ENCODE data around the gene SMG6.
"Not testable (repeated sequence)": the region's sequence is repeated elsewhere in the genome, so short reads cannot be mapped to it uniquely, and the experiment has no call there.

Gene SMG6

DNA sequence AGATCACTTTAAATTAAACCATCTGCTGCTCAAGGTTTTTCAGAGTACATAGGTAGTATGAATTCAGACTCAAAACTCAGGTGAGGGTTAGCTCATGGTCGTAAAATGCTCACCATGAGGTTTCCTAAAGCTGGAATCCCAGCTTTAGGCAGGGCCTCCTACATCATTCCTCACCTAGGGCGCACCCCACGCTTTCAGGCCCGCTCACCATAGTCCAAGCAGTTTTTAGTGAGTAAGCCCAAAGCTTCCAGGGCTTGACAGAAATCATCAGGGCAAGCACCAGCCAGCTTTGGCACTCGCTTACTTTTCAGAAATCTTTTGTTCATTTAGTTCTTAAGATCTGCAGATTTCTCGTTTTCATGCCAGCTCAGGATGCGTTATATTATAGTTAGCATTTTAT is 158.9 kb downstream of the SMG6 start:
- no peak for DNase-seq (ENCODE audit: low read depth)

DNA sequence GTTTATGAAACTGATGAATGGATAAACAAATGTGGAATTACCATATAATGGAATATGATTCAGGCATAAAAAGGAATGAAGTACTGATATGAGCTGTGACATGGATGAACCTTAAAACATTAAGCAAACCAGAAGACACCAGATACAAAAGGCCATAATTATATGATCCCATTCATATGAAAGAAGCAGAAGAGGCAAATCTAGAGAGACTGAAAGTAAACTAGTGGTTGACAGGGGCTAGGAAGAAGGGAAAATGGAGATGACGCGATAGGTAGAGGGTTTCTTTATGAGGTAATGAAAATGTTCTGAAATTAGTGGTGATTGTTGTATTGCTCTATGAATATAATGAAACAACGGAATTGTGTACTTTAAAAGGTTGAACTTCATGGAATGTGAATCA is 160.3 kb downstream of the SMG6 start:
- no peak for DNase-seq (ENCODE audit: low read depth)

DNA sequence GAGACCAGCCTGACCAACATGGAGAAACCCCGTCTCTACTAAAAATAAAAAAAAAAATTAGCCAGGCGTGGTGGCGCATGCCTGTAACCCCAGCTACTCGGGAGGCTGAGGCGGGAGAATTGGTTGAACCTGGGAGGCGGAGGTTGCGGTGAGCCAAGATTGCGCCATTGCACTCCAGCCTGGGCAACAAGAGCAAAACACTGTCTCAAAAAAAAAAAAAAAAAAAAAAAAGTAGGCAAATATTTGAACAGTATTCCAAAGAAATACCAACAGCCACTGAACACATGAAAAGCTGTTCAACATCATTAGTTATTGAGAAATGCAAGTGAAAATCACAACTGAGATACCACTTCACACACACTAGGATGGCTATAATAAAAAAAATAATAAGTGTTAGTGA is 160.9 kb downstream of the SMG6 start:
- DNase-seq (ENCODE audit: low read depth) = not testable (repeated sequence)

DNA sequence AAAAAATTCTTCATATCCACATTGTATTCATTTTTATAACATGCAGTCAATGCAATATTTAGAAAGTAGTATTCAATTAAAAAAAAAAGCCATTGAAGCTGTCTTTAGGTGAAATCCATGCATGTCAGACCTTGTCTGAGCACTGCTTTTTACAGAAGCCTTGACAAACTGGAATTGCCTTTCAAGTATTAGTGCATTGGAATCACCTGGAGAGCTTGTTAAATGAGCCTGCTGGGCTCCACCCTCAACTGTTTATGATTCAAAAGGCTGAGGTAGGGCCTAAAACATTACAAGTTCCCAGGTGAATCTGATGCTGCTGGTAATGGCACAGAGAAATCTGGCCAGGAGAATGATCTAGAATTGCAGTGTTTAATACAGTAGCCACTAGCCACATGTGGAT is 162.9 kb downstream of the SMG6 start:
- no peak for DNase-seq (ENCODE audit: low read depth)

DNA sequence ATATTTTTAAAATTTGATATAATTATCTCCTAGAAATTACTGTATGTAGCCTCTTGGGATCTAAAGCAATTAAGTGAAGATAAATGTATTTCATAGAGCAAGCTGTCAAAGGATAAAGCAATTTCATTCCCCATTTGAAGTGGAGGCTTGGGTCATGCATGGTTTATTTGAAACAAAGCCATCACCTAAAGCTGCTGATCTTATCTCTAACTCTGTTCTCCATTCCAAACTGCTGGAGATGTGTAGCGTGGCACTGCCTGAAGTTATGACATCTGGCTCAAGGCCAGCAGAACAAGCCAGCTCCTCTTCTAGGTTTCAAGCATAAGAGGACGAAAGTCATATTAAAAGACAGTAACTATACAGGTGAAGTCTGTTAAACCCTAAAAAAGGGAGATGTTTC is 164.8 kb downstream of the SMG6 start:
- DNase-seq (ENCODE audit: low read depth) = no peak

DNA sequence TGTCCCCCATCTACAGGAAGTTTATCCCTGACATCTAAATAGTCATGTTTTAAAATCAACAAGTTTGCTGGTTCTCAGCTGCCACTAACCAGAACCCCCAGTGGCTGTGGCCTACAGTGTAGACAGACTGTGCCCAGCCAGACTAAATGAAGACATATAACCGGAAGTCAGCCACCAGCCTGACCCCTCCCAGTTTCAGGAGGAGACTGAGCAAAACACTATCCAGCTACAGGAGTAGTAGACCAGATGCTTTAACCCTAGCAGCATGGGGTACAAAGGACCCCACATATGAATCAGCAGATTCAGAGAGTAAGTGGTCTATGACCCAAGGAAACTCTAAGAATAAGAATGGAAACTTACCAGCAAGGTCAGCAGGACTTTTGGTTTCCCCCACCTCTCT is 165.3 kb downstream of the SMG6 start:
- DNase-seq (ENCODE audit: low read depth) = no peak

DNA sequence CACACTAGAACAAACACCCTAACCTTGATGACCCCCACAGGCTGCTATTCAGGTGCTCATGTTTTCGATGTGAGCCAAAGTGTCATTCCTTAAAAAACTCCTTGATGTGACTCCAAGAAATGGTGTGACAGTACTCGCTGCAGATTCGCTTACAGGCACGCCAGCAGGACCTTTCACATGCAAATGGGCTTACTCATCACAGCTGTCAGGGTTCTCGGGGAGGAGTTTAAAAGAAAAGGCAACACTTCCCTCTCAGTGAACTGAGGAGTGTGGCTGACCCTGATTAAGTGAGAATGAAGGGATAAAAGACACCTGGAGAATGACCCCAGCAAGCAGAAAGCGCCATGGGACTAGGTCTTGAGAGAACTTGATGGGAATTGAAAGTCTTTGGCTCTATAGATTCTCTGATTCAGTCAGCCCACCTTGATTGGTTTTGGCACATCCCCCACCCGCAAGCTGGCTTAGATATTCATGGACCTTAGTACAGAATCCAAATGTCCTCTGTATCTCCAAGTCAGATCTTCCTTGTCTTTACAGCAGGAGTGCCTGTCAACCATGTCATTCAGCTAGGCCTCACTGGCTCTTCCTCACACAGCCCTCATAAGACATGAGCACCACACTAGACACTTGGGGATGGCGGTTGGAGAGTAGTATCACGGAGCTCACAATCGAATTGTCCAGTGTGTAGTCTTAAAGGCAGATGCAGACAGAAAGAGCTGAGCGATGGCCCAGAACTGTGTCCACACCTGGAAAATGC is 166.1 kb downstream of the SMG6 start:
- peak; percentile 68 for DNase-seq (ENCODE audit: low read depth)

DNA sequence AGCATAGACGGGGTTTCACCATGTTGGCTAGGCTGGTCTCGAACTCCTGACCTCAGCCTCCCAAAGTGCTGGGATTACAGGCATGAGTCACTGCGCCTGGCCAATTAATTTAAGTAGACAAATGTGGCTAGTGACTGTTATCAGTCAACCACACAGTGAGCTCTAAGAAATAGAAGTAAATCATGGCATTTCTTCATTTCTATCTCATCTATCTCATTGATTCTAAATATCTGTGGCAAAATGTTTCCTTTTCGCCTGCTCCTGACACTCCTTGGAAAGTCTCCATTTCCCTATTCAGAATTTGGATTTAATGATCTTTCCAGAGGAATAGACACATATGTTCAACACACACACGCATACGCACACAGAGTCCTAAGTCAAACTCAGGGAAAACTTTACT is 167.3 kb downstream of the SMG6 start:
- DNase-seq (ENCODE audit: low read depth) = no peak

DNA sequence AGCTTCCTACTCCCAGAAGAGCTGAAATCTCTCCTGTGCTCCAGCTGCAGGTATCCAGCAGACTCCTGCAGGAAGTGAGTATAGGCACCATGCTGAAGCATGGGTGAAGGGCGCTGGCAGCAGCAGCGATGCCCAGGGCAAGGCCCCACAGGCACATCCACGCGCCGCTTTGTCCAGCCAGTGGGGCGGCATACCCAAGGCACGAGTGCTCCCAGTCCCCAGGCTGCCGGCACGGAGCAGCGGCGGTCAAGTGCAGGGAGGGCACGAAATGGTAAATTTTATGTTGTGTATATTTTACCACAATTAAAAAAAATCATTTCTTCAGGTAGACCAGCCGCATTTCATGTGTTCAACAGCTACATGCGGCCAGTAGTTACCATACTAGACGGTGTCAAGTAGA is 175.6 kb downstream of the SMG6 start:
- DNase-seq (ENCODE audit: low read depth) = no peak

DNA sequence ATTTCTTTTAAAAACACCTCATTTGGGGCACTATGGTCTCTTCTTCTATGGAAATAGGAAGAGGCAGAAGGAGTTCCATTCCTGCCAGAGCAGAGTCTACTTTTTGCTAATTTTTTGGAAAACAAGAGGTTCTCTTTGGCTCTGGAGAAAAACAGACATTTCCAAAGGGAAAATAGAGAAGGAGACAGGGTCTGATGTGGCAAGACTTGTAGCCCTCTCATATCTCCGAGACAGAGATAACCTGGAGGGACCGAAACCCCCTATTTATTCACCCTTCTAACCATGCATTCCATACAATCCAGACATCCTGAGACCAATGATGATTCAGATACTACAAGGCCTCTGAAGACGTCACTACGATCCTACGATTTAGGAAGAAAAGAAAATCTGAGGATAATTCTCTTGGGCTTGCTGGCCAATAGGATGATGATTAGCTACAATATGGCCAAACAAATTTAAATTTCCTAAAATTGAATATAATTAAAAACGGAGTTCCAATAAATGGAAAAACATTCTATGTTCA is 178.5 kb downstream of the SMG6 start:
- DNase-seq (ENCODE audit: low read depth) = peak; percentile 77

DNA sequence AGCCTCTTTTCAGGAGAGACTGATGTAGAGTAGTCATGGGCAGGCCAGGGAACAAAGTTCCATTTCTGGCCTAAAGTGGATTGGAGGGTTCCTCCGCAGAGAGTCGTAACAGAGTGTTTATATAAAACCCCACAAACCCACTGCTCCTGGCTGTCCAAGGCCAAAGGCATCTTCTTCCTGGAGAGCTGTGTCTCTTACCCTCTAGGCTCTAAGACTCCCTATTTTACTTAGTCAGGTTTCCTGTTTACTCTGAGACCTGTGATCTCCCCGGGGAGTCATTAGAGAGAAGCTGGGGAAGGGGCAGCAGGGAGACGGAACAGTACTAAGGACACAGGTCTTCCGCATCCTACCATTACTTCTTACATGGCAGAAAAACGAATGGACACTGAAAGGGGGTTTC is 179.2 kb downstream of the SMG6 start:
- DNase-seq (ENCODE audit: low read depth) = no peak

DNA sequence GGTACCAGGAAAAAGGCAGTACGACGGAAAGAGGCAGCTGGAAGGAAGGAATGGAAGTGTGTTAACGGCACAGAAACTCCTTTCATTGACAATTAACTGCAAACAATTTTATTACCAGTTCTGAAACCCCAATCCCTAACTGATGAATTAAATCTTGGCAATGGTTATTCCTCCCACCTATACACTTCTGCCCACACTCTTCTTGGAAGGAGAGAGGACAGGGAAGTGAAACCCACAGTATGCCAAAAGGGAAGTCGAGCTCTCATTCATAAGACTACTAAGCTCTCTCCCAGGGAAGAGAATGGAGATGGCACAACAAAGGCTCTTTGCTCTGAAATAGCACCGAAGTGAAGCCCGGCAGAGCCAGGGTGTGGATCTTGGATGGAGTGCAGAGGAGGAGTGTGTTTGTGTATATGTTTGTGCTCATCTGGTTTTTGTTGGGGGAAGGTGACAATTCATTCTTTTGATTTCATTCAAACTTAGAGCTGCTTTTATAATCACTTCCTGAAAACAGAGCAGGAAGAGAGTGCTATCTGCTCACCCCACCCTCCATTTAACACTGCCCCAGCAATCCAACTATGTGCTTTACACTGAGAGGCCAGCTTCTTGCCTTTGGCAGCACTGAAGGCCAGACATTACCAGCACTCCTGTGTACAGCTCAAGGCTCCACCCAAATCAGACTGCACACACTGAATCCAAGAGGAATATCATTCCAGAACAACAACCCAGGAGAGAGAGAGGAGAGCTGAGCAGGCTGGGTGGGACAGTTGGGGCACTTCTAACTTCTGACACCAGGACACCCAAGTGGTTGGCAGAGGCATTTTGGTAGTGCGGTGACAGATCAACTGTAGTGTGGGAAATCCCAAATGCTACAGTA is 180.0 kb downstream of the SMG6 start:
- DNase-seq (ENCODE audit: low read depth) = no peak

DNA sequence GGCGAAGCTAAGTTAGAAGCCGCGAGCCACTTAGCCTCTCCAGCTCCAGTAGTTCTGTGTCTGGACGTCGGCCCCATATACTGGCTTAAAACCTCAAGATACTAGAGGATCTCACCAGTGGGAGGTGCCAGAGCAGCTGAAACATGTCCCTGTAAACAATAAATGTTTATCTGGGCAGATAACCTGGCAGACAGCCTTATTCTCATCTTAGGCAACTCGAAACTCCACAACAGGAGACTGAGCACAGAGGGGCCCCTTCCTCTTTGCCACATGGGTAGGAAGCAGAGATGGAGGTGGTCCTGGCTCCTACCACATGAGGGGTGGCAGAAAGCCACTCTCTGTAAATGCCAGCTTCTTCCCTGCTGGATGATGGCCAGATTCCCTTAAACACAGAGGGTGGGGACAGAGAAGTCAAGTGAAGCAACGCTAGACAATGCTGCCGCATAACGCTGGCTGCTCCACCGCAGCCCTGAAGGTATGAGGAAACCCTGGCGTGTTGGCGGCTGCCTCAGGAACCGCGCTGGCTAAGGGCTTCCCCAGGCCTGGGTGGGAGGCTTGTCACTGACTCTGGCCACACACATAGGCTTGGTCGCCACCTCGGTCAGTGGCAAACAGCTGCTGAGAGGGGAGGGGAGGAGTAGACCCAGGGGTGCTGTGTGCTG is 180.8 kb downstream of the SMG6 start:
- DNase-seq (ENCODE audit: low read depth) = no peak

DNA sequence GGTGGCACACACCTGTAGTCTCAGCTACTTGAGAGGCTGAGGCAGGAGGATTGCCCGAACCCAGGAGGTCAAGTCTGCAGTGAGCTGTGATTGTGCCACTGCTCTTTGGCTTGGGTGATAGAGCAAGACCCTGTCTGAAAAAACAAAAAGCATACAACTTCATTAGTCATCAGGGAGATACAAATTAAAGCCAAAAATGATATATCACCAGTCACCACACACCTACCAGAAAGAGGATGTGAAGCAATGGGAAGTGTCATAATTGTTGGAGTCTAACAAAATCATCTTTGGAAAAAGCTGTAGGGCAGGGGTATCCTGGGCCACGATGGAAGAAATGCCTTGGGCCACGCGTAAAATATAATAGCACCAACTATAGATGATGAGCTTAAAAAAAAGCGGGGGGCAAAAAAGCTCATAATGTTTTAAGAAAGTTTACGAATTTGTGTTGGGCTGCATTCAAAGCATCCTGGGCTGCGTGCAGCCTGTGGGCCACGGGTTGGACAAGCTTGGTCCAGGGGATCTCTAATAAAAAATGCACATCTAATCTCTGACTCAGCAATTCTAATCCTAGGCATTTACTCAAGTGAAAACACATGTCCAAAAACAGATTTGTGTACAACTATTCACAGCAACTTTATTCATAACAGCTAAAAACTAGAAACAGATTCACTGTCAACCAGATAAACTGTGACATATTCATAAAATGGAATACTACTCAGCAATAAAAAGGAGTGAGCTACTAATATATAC is 182.8 kb downstream of the SMG6 start:
- DNase-seq (ENCODE audit: low read depth) = no peak

DNA sequence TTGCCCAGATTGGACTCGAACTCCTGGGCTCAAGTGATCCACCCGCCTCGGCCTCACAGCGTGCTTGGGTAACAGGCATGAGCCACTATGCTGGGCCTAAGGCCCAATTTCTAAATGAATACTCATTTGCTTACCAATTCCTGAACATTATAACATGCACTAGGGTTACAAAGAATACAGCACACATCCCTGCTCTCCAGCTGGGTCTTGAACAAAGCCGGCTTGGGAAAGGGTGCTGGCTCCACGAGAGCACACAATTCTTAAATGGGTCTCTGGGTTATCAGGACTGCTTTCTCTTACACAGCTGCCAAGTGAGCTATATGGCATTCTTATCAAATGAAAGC is 190.3 kb downstream of the SMG6 start:
- no peak for DNase-seq (ENCODE audit: low read depth)

DNA sequence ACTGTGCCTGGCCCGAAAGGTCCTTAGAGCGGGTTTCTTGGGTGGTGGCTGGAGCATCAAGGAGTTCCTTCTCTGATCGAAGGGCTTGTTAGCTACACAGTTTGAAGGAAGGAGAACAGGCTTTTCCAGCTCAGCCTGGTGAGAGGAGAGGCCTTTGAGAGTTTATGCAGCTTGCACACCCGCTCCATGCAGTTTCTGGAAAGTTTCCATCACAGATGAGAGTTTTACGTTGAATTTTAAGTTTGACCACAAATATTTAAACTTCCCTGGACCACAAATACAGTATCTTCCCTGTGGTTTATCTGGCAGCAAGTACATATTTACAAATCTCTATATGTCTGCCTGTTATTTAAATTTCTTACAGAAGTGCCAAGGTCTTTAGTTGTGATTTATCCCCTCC is 191.9 kb downstream of the SMG6 start:
- peak; percentile 90 for DNase-seq (ENCODE audit: low read depth)

DNA sequence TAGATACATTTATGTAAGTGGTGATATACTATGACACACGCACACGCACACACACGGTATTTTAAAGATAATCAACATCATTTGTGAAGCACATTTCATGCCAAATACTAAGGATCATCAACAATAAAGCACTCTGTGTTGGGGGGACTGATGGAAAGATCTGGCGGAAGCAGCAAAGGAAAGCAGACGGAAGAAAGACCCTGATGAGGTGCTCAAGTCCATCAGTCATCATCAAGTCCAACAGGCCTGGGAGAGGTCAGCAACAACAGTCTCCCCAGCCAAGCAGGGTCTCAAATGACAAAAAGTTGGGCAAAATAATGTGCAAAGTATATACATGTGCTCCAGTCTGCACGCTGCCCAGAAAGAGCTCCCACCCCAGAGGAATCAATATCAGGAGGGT is 193.1 kb downstream of the SMG6 start:
- no peak for DNase-seq (ENCODE audit: low read depth)

DNA sequence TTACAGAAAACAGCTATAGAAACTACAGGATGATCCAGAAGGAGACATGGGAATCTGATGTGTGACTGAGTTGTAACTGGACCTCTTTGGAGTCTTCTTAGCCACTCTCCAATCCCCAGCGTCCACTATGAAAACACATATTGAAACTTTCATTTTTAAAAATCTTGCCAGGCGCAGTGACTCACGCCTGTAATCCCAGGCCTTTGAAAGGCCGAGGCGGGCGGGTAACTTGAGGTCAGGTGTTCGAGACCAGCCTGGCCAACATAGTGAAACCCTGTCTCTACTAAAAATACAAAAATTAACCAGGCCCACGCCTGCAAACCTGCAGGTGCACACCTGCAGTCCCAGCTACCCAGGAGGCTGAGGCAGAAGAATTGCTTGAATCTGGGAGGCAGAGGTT is 195.4 kb downstream of the SMG6 start:
- no peak for DNase-seq (ENCODE audit: low read depth)

DNA sequence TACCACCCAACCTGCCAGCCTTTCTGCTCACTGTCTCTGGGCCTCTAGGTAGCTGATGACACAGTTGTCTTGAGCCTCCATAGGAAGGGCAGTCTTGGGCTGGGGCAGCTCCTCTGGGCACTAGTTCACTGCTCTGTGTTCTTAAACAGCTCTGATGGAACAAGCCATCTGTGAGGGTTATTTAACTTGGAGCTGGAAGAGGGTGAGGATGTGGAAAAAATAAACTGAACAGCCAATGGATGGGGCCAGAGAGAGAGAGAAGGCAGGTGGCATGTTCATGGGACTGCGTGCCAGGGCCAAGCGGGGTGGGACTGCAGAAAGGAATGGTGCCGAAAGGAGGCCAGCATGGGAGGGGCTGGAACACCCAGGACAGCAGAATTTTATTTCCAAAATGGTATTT is 196.1 kb downstream of the SMG6 start:
- no peak for DNase-seq (ENCODE audit: low read depth)

DNA sequence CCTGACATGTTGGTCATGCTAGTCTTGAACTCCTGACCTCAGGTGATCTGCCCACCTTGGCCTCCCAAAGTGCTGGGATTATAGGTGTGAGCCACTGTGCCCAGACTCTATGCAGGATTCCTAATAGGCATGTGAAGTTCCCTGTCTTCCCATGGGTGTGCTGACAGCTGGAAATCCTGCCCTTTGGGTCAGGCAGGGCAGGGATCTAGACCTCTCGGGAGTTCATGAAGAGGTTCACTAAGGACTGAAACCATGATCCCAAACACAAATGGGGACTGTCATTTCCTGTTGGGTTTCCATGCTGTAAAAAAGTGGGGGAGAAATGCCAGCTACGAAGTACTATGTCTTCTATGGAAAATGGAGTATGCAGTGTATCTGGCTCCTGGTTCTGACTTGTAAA is 196.5 kb downstream of the SMG6 start:
- DNase-seq (ENCODE audit: low read depth) = no peak

DNA sequence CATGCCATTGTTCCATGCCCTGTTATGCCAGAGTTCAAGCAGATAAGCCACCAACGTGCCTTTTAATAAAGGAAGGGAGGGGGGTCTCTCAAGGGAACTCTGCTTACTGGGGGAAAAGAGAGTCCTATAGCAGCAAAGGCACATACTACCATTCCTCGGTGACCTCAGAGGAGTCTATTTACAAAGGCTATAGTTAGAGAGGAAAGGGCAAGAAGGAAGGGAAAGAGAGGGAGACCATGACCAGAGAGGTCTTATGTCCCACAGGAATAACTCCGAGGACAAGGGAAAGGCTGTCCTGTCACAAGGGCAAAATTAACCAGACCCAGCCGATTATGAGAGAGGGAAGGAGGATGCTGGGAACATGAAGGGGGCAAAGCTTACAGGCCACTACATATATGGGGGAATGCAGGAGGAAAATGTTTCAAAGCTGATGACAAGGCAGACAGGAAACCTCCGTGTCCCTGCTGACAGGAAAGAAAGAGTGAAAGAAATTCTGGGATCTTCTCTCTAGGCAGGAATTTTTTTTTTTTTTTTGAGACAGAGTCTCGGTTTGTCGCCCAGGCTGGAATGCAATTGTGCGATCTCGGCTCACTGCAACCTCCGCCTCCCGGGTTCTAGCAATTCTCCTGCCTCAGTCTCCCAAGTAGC is 197.2 kb downstream of the SMG6 start:
- no peak for DNase-seq (ENCODE audit: low read depth)

DNA sequence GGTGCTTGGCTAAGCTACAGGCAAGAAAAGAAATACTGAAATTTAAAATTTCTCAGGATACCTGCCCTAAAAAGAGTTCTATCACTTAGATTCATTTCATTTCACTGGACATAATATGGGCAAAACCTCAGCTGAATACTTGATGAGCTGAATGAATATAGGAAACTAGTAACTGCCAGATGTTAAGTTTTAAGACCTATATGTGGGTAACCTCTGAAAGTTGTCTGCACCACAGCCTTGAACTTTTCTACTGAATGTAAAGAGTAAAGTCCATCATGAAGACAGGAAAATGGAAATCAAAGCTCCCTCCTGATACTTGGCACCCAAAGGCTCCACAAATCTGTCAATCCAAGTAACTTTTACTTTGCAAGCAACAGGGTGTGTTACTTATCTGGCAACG is 197.9 kb downstream of the SMG6 start:
- DNase-seq (ENCODE audit: low read depth) = no peak
